ENCODE results near the gene UBE2L5.

UBE2L5 gene

DNA sequence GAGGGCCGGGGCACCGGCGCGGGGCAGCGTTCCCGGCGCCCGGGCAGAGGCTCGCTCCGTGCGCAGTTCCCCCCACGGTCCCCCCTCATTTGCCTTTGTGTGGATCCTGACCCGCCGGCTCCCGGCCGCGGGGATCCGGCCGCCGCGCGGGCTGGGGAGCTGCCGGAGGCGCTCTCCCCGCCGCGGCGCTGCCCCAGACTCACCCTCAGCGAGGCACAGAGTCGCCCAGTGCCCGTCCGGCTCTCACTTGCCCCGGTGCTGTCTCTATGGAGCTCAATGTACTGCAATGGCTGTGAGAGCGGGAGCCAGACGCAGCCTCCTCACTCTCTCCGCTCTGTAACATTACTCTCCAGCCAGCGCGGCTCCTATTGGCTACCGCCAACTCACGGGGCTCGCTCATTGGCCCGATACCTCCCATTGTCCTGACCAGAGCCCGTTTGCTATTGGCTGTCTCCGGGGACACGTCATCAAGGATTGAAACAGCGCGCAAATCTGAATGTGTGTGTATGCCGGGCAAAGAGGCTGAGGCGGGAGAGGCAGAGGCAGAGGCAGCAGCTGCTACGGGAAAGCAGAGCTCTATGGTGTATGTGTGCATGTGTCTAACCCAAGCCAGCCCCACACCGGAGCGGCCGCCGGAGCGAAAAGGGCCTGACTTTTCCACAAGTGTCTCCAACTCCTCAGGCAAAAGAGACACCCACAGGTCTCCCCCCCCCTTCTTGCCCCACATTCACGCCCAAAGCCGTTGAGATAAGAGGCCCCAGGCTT, 43.5 kb downstream of the UBE2L5 start, which contains the start of gene HMGB1:
HMGB1 (minus strand) TSS at position 344 of the 765 bp plus-strand sequence. CDS start 2,256 bp downstream, outside the sequence.
- ChIA-PET CTCF (no interaction called here), POLR2A (interaction anchor here (0.8 to 3.5 kb wide), 6 partner anchors 46 to 586 kb away, joined by 3 to 10 read pairs (median 3); partner anchors contain the start of genes KATNAL1 and USPL1)
- DNase-seq (ENCODE audit: extremely low spot score): peak; percentile 93
- peak; percentile 35; the same call in 1 of the 2 replicates for TF ChIP-seq ELF4 (IDR thresholded peaks at IDR 0.05)
- no peak for TF ChIP-seq TARDBP (IDR thresholded peaks at IDR 0.05)
- TF ChIP-seq CTBP1 (IDR thresholded peaks at IDR 0.05; ENCODE audit: borderline replicate concordance): no peak
- TF ChIP-seq NFRKB (IDR thresholded peaks at IDR 0.05): peak; percentile 40; the same call in 1 of the 2 replicates
- no peak for TF ChIP-seq SUZ12 (IDR thresholded peaks at IDR 0.05)
- no peak for TF ChIP-seq ZNF384 (IDR thresholded peaks at IDR 0.05)
- TF ChIP-seq, protein P1, sequence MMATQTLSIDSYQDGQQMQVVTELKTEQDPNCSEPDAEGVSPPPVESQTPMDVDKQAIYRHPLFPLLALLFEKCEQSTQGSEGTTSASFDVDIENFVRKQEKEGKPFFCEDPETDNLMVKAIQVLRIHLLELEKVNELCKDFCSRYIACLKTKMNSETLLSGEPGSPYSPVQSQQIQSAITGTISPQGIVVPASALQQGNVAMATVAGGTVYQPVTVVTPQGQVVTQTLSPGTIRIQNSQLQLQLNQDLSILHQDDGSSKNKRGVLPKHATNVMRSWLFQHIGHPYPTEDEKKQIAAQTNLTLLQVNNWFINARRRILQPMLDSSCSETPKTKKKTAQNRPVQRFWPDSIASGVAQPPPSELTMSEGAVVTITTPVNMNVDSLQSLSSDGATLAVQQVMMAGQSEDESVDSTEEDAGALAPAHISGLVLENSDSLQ (IDR thresholded peaks at IDR 0.05): no peak
- TF ChIP-seq HDGF (IDR thresholded peaks at IDR 0.05; ENCODE audit: borderline replicate concordance): peak; percentile 73; the same call in 1 of the 2 replicates
- TF ChIP-seq LEF1 (IDR thresholded peaks at IDR 0.05; ENCODE audit: borderline replicate concordance): peak; percentile 20; the same call in 1 of the 2 replicates
- TF ChIP-seq FOXA1 (IDR thresholded peaks at IDR 0.05): no peak
- no peak for TF ChIP-seq FOXM1 (IDR thresholded peaks at IDR 0.05; ENCODE audit: borderline replicate concordance)
- peak; percentile 79 for TF ChIP-seq L3MBTL2 (conservative IDR thresholded peaks at IDR 0.05)
- no peak for TF ChIP-seq BHLHE40 (IDR thresholded peaks at IDR 0.05; ENCODE audit: borderline replicate concordance)
- no peak for TF ChIP-seq ARNT (IDR thresholded peaks at IDR 0.05)
- no peak for TF ChIP-seq FOXK2 (IDR thresholded peaks at IDR 0.05)
- no peak for TF ChIP-seq SP1 (IDR thresholded peaks at IDR 0.05)

DNA sequence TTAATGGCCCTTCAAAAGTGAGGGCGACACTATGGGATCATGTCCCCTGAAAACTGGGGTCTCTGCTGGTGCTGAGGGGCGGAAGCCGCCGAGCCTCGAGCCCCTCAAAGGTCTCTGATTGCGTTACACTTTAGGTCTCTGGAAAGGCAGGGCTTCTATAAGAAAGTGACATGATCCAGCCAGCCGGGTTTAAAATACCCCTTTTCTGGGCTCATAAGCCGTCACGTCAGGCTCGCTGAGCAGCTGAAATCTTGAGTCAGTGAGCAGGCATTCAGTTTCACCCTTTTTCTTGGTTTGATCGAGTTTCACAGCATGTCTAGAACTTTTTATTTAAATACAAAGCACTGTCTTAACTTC, 44.0 kb downstream of the UBE2L5 start:
- CTCF ChIA-PET: no interaction called here
- DNase-seq (ENCODE audit: extremely low spot score): no peak
- POLR2A ChIA-PET: interaction anchor here (1.0 to 3.5 kb wide), 3 partner anchors 65 to 159 kb away, joined by 3 to 10 read pairs (median 3); partner anchors contain the start of genes KATNAL1 and USPL1
- TF ChIP-seq FOXM1 (IDR thresholded peaks at IDR 0.05; ENCODE audit: borderline replicate concordance): no peak
- TF ChIP-seq FOXA1 (IDR thresholded peaks at IDR 0.05): no peak
- no peak for TF ChIP-seq LEF1 (IDR thresholded peaks at IDR 0.05; ENCODE audit: borderline replicate concordance)
- no peak for TF ChIP-seq NFRKB (IDR thresholded peaks at IDR 0.05)
- TF ChIP-seq CTBP1 (IDR thresholded peaks at IDR 0.05; ENCODE audit: borderline replicate concordance): no peak
- TF ChIP-seq L3MBTL2 (conservative IDR thresholded peaks at IDR 0.05): 0 out of 2 replicates have a peak, but pooled peaks have one; percentile 46
- TF ChIP-seq ARNT (IDR thresholded peaks at IDR 0.05): no peak
- no peak for TF ChIP-seq SUZ12 (IDR thresholded peaks at IDR 0.05)

DNA sequence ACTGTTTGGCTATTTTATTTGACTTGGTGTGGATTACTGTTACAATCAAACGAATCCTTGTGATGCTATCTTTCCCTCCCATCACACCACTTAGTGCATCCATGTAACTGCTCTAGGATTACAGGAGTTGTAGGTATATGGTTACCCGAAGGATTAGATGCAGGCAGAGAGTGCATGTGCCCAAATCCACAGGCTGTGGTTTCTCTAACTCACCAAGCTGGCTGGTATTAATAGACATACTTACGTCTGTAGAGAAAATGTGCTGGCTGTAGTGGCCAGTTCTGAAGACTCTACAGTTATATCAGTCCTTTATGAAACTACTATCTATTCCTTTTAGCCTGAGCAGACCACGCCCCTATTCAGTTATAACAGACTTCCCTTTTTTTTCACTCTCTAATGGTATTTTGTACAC, 44.6 kb downstream of the UBE2L5 start:
- CTCF ChIA-PET: no interaction called here
- DNase-seq (ENCODE audit: extremely low spot score): peak; percentile 38
- TF ChIP-seq HDGF (IDR thresholded peaks at IDR 0.05; ENCODE audit: borderline replicate concordance): no peak
- TF ChIP-seq CTBP1 (IDR thresholded peaks at IDR 0.05; ENCODE audit: borderline replicate concordance): no peak
- TF ChIP-seq NFRKB (IDR thresholded peaks at IDR 0.05): no peak
- POLR2A ChIA-PET: interaction anchor here (3.5 kb wide), 1 partner anchor 150 kb away, joined by 10 read pairs; the partner anchor contains the start of gene USPL1

DNA sequence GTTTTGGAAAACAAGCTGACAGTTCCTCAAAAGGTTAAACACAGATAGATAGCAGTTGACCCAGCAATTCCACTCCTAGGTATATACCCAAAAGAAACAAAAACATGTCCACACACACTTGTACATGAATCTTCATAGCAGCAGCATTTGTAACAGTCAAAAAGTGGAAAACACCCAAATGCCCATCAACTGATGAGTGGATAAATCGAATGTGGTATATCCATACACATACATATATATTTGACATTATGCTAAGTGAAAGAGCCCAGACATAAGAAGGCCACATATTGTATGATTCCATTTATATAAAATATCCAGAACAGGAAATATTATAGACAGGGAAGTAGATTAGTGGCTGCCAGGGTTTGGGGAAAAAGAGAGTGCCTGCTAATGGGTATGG, 51.4 kb downstream of the UBE2L5 start:
- TF ChIP-seq TARDBP (IDR thresholded peaks at IDR 0.05): no peak
- ChIA-PET POLR2A (no interaction called here), CTCF (no interaction called here)
- no peak for DNase-seq (ENCODE audit: extremely low spot score)

DNA sequence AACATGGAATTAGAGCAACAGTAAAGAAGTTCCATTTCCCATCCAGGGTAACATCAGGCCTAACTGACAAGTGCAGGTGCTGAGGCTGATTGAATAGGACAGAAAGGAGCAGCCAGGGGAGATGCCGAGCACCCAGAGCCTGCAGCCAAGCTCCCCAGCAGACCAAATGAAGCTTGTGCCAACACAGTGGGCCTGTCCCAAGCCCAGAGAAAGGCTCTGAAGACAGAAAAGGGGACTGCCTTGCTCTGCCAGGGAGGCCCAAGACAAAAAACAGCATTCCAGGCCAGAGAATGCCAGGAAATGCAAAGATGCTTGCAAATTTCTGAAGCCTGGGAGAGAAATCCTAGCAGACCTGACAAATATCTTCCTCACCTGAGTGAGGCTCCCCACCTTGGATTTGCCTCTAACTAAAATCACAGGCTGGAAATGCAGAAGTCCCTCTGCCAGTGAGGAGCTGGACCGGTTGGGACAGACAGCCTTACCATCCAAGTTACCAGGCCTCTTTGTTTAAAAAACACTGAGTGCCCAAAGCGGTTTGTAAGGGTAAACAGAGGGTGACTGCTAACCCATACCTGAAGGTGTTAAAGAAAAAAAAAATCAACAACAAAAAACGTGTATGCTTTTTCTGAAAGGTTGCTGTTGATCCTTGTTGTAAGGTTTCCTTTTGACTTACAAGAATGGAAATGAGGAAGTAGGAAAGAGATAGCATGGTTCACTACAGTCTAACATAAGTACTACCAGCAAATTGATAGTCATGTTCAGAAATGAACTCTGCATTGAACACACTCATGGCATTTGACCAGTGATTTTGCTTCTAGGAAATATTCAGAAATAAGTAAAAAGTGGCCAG, 55.3 kb downstream of the UBE2L5 start:
- no peak for TF ChIP-seq SUZ12 (IDR thresholded peaks at IDR 0.05)
- TF ChIP-seq FOXM1 (IDR thresholded peaks at IDR 0.05; ENCODE audit: borderline replicate concordance): no peak
- TF ChIP-seq, protein P1 (IDR thresholded peaks at IDR 0.05): no peak
- CTCF ChIA-PET: no interaction called here
- POLR2A ChIA-PET: no interaction called here
- no peak for DNase-seq (ENCODE audit: extremely low spot score)

Measured in HEK293T (cell line).